HG02970 (cell line): ENCODE data around the gene PRKCH.

Experiments
- ATAC-seq: cut with Tn5 transposase; IDR thresholded peaks from one replicate; pipeline ENCODE4 v1.9.1; 2021; ENCODE audit warnings: mild to moderate bottlenecking, moderate library complexity, moderate number of reproducible peaks; ENCODE audit not compliant: unreplicated experiment, low FRiP score

Gene PRKCH

DNA sequence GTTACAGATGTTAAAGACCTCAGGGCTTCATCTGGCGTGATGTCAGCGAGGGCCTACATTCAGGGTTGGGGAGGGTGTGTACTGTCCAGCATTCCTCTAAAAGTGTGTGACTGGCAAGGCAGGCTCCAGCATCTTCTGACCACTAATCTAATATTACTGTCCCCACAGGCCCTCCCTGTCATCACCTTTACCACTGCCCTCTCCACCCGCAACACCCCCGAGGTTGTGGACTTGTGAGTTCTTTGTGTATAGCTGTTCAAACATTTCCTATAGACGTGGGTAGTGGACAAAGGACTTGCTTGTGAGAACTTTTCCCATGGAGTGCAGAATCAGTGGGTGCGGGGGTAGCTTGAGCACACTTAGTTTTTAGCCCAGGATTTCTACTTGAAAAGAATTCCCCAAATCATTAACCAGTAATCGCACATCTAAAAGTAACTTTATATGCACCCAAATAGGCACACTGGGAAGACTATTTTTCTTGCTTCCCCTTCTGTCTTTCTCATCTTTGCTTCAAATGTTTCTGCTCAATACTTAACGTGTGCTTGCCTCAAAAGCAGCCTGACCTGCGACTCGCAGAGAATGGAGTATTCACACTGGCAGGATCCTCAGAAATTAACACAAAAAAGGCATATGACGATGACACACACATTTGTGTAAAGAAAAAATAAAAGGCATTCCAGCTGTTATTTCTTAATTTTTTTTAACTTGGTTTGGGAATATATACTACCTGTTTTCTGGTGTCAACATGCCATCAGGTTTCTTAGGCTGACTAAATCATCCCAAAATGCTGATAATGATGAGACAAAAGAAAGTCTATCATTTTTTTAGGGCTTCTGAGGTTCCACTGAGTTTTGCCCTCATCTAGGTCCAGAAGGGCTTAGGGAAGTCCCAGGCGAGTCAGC is 215.5 kb downstream of the PRKCH start:
- ATAC-seq: no peak

DNA sequence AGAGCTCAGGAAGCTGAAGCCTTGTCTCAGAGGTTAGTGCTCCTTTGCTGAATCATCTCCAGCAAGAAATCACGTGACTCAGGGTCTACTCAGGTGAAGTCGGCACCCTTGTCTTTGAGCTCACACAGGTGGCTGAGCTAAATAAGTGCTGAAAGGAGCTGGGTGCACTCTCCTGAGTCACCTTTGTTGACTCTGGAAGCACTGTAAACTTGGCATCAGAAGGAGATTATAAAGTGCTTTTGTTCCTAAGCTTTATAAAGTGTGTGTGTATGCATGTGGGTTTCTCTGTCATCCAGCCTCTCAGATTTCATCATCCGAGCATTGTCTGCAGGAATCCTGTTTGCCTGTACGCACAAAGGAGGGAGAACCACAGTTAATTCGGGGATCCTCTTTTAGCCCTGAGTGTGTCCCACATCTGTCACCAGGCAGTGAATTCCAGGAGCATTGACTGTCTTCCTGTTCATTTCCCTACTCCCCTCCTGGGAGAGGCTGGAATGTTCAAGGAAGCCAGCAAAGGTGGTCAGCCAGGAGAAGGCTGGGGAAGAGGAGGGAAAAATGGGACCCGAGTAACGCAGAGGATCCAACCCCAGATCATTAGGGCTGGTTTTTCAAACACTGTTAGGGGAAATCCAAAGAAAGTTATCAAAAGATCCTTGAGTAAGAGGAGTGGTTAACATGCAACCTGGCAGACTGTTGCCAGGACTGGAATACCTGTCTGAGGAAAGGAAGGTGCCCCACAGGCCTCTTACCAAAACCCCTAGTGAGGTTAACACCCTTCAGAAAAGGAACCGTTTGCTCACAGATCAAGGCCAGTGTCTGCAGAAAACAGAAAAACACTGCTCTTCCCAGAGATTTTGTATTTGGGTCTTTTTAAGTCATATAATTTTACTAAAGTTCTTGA is 216.4 kb downstream of the PRKCH start:
- ATAC-seq: no peak

DNA sequence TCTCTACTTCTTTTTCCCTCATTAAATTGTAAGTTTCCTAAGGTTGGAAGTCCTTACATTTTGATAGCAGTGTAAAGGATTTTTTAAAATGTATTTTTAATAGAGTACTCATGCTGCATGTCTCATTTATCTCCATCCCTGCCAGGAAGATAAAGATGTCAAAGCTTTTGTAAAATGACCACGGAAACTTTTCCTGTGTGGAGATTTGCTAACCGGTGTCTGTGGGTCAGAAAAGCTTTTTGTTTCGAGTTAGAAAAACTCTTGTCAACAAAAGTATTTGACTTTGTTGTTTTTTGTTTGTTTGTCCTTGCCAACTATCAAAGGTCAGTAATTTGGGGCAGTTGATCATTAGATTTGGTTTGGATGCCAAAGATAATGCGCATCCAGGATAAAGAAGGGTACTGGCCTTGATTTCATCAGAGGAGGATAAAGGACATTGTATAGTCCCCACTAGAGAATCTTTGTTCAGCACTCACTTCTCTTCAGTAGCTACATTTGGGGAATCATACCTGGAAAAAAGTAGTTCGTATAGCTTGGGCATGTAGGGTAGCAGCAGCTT is 217.2 kb downstream of the PRKCH start:
- no peak for ATAC-seq

DNA sequence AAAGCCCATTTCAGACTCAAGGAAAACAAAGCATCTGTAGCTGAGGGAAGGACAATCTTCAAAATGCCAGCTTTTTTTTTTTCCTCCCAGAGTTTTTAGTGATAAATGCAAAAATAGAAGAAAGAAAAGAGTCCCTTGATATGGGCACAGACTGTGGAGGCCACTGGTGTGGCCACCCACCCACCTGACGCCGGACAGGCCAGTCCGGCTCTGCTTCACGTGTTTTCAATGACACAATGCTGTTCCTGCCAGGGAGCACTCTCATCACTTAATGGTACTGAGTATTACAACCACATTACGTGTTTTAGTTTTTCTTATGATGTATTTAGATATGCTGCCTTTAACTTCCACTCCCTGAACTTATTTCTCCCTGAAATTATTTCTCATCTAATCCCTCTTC is 218.3 kb downstream of the PRKCH start:
- no peak for ATAC-seq

DNA sequence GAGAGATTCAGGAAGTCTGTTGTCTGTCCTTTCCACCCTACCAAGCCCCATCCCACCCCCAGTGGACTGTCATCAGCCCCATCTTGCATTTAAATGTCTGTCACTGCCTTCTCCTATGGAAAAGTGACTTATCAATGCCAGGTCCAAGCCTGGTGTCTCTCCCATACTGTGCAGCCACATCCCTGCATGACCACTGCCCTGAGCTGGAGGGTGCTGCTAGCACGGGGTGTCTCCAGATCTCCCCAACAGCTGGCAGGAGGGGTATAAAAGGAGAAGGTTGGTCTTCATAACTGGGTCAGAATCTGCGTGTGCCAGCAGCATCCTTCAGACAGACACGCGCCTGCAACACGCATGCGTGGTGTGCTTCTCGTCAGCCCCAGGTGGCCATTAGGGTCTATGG is 219.6 kb downstream of the PRKCH start:
- no peak for ATAC-seq

DNA sequence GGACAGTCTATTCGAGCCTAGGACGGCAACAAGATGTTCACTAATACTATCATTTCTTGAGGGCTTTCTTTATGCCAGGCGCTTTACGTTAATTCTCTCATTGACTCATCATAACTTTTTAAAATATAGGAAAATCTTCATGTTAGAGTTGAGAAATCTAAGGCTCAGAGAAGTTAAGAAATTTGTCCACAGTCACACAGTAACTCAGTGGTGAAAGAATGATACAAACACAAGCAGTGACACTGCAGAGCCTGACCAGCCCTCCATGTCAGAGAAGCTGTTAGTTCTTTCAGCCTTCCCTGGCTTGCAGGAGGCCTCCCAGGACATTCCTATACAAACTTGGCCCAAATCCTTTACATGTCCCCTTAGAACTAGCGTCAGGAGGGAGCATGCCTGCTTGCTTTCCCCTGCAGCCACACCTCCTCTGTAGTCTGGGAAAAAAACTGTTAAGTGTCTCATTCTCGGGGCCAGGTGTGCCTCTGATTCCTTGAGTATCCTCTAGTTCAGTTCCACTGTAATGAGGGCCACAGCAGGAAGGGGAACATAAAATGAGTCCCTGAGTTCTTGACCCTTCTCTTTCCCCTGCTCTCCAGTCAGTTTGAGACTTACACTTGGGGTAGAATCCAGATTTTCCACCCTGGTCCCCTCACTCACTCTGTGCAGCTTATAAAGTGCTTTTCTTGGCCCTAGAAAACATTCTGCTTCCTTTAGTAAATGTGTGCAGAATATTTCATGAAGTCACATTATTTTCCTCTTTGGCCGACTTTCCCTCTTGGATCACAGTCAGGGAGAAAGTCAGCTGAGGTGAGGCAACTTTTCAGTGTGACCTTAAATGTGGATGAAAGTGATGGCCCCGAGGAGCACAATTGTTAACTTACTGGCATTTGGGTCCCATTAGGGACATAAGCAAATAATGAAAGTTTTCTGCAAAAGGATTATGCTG is 221.7 kb downstream of the PRKCH start:
- no peak for ATAC-seq

DNA sequence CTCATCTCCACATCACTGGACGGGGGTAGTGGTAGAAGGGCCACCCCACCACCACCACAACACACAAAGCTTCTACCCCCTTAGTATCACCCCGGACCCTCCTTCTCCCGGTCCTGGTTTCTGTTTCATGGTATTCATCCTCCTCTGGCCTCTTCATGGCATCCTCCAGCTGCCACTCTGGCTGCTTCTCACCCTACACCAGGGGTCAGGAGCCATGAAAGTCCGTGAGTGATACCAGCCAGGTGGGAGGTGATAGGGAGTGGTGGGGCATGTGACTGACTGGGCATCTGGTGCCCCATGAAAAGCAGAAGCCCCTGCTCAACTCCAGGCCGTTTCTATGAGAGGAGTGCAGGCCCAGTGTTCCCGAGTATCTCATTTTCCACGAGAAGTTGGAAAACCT is 222.6 kb downstream of the PRKCH start:
- no peak for ATAC-seq

DNA sequence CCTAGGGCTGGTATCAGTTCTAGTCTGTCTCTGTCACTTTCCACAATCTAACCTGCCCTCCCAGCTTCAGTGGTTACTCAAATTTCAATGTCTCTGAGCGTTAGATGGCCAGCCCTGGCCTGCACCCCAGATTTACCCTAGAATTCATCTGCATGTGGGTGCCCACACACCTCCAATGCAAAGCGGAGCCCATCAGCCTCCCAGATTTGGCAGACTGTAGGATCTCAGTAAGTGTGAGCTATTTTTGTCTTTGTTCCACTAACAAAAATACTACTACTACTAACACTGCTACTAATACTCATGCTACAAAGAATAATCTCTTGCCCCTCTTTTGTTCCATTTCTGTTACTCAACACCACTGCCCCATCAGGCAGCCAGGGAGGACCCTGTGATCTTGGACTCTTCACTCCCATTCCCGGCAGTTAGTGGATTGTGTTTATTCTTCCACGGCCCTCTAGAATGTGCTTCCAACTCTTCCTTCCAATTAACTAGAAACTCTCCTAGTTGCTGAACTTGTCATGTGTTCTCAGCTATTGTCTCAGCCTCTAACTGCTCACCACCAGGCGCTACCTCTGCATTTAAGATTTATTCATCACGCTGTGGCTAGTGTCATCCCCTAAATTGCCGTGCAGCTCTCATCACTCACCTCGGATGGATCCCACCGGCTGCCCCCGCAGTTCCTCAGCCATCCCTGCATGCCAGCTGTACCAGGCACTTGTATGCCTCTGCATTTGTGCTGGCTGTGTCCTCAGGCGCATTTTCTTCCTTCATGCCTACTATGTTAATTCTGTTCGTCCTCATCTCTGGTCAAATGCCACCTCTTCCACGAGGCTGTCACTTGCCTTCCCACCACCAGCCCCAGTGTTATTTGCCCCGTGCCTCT is 223.3 kb downstream of the PRKCH start:
- no peak for ATAC-seq

DNA sequence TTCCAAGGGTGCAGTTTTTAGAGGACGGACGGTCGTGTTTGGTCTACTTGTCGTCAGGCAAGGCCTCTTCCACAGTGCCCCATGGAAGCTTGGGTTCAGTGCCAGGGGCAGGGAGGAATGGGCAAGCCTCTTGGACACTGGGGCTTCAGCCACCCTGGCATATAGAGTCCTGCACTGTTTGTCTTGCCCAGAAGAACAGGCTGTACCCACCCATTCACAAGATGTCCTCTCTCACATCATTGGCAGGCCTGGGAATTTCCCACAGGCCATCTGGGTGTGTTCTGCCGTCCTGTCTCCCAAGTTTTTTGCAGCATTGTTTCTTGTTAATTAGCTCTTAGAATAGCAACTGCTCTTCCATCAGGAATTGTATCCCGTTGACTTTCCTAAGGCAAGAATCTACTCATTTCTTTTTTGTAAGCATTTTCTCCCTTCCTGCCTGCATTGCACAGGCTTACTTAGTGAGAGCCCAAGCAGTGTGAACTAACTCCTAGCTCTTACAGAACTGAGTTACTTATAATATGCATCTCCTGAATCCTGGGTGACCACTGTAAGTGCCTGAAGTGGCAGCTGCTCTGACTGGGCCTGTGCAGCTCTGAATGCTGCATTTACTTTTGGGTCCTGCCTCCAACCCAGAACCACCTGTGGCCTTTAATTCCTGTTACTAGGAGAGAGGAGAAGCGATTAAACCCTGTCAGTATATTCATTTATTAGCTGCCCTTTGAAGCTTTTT is 224.5 kb downstream of the PRKCH start:
- no peak for ATAC-seq

DNA sequence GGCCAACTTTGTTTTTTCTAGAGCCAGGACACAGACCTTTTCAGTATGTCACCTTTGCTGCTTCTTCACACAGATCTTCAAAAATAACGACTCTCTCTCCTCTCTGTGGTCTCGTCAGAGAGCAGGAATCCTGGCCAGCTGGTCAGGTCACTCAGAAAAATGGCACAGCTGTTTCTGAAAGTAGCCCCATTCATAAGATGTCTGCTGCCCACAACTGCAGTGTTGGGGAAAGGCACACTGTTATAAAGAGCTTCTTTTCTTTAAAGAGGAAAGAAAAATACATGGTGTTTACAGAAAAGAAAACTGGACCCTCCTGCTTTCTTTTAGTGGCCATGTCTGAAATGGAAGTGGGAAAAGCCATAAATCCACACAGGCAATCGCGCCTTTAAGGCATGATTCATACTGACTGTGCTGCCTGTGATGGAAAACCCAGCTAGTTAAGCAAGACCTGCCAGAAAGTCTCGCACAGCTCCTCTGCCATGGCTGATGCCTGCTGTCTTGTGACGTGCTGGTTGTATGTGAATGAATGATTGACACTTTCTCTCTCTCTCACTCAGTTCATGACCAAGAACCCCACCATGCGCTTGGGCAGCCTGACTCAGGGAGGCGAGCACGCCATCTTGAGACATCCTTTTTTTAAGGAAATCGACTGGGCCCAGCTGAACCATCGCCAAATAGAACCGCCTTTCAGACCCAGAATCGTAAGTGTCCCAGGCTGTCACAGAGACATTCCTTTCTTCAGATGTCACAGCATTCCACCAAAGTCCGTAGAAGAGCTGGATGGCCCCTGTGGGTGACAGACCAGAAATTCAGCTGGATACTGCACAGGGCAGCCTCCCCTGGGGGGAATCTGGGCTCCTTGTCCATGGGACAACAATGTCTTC is 226.0 kb downstream of the PRKCH start:
- ATAC-seq: no peak

DNA sequence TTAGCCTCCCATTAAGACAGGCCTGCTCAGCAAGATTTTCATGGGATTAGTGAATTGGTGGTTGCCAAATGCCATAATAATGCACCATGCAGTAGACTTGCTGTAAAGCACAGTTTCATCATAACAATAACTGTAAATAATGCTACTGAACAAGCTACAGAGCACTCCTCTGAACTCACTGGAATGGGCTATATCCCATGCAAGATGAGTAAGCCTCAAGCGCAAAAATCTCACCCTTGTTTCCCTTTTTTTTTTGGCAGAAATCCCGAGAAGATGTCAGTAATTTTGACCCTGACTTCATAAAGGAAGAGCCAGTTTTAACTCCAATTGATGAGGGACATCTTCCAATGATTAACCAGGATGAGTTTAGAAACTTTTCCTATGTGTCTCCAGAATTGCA is 228.0 kb downstream of the PRKCH start:
- no peak for ATAC-seq

DNA sequence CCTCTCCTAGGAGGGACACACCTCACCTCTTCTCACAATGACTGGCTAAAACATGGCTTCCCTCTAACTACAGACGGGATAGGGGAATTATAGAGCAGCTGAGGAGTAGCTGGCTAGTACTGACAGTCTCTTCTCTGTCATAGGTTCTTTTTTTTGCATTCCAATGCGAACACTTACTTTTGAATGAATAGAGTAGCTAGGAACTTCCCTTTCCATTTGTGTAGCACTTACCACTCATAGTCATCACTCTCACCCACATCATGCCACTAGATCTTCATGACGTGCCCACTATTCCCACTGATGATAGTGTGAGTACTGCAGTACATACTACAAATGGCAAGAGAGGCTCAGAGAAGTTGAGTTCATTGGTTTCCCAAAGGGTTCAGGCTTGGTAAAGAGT is 230.0 kb downstream of the PRKCH start:
- no peak for ATAC-seq

DNA sequence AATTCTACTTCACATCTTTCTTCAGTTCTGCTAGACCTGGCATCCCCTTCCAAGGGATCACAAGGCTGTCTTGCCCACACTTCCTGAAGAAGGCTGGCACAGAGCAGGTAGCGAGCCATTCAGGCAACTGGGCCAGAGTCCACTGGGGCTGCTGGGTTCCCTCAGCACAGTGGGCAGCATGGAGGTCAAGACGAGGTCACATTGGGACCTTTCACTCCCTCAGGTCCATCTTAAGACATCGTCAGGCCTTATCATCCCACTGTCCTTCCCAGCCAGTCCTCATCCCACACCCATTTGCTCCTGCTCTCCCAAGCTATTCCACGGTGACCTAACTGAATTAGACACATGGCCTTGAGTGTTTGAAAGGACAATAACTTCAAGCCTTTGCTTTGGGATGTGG is 230.9 kb downstream of the PRKCH start:
- no peak for ATAC-seq

DNA sequence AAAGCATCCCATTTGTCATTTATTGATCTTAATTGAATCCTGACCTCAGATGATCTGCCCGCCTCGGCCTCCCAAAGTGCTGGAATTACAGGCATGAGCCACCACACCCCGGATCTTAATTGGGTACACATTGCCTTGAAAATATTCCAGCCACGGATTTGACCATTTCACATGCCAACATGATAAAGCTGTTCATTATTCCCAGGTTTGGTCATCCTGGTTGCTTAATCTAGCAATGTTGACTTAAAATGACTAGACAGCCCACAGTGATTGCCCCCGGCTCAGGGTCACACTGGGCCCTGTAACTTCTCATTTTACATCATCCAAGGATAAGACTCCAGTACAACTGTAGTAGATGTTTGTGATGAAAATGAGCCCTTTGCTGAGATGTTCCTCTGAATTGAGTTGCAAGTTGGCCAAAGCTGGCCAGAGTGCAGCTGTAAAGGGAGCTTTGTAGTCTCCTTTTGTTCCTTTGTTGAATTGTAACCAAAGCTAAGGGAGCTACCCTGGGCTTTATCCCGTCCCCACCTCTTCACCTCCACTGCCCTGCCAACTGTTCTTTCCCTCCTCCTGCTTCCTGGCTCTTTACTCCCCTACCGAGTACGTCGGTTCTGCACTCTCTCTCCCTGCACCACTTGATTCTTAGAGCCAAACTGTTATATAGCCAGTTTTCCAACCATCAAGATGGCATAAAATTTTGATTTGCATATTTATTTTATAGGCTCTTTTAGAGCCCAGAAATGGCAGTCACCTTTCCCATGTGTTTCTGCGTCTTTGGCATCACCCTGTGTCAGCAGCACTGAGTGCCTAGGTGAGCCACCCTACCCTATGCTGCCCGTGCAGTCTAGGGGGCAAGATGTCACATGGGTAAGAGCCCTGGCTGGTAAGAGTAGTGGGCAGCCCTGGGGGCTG is 232.6 kb downstream of the PRKCH start:
- no peak for ATAC-seq

DNA sequence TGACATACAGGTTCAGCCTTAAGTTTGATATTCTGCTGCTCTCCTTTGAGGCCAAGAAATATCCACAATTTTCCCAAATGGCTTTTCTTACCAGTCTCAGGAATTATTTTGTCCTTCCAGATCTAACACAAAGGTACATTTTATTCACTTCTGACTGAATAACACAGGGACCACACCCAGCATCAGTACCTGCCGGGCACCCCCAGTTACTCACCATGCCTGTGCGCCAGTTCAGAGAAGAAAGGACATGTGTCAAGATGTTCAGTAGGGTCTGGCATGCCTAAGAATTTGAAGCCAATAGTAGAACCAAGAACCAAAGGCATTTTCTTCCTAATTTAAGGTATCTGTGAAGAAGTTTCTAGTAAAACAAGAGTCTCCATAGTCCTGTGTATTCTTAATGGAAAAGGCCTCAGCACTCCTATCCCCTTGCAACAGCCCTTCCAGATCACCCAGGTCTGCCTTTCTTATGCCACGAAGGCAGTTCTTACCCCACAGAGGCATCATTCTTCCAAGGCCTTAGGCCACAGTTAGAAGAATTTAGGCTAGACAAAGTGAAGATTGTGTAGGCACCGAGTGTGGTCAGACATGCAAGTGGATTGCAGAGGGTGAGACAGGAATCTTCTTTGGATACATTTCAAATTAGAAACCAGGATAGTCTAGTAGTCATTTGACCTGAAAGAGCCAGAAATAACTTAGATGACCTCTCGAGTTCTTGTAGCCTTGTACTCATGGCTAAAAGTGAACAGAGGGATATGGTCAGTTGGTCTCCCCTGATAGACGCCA is 233.9 kb downstream of the PRKCH start:
- ATAC-seq: no peak

DNA sequence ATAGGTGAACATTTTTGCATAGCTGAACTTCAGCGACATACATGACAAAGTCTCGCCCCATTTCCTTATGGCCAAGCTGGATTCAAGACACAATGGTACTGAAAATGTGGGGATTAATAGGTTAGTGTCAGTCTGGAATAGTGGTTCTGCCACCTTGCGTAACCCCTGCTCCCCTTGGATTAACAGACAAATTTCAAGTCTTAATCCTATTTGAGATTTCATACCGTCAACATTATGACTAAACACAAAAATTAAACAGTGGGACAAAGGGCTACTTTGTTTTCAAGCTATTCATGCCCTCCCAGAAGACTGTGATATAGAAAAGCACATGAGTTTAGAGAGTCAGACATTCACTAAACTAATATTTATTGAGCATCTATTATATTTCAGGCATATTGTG is 235.1 kb downstream of the PRKCH start:
- ATAC-seq: no peak
